Neutrophil (primary cell): ENCODE data around the gene HS3ST2.
"Not testable (repeated sequence)": the region's sequence is repeated elsewhere in the genome, so short reads cannot be mapped to it uniquely, and the experiment has no call there.

Source experiments
- H3K27ac ChIP-seq: fragments of 200-600 bp; sonication (generic); 2 replicates; pipeline ENCODE4 v1.5.1; 2016; ENCODE audit warnings: mild to moderate bottlenecking, moderate library complexity
- H3K27me3 ChIP-seq: fragments of 200-600 bp; sonication (generic); 2 replicates; pipeline ENCODE4 v1.6.0; 2016; ENCODE audit warnings: mild to moderate bottlenecking
- H3K36me3 ChIP-seq: fragments of 200-600 bp; sonication (generic); 2 replicates; pipeline ENCODE4 v1.5.1; 2017
- H3K4me1 ChIP-seq, 2 experiments: fragments of 200-600 bp in 1 of 2; sonication (generic) in 1 of 2; 1 replicate in 1 of 2; 2 replicates in 1 of 2; pipeline versions ENCODE4 v1.5.1 to v1.6.1; 2013 to 2016; ENCODE audit warnings: low read depth in 1 of 2, low read length in 1 of 2, mild to moderate bottlenecking in 1 of 2, moderate library complexity in 1 of 2; ENCODE audit not compliant: control insufficient read depth in 1 of 2, insufficient read depth in 1 of 2
- H3K4me3 ChIP-seq, 2 experiments: fragments of 200-600 bp in 1 of 2; sonication (generic) in 1 of 2; 1 replicate in 1 of 2; 2 replicates in 1 of 2; pipeline ENCODE4 v1.5.1; 2013 to 2016; ENCODE audit warnings: low read depth in 1 of 2, low read length in 1 of 2, mild to moderate bottlenecking in 1 of 2, moderate library complexity in 1 of 2
- H3K9me3 ChIP-seq: fragments of 200-600 bp; sonication (generic); 2 replicates; pipeline ENCODE4 v1.5.1; 2016
- CTCF ChIP-seq: fragments of 200-600 bp; sonication (generic); IDR thresholded peaks from 2 replicates; pipeline ENCODE4 v1.5.1; 2016; ENCODE audit warnings: antibody characterized with exemption

HS3ST2 gene

GRCh38 chr16:22888791-22889190 lies 74.8 kb downstream of the HS3ST2 start:
- Histone ChIP-seq H3K36me3 (no peaks in the 10 kb centered on the region), H3K27ac (no peak overlapping the region), H3K9me3 (no peaks in the 10 kb centered on the region), H3K4me3 (no peak overlapping the region), H3K4me1 (no peaks in the 10 kb centered on the region), H3K27me3 (peaks cover under 1% of the 10 kb centered on the region)
- no peak for TF ChIP-seq CTCF

- TF ChIP-seq CTCF = no peak
- Histone ChIP-seq H3K4me3 (no peak overlapping the region), H3K4me1 (no peaks in the 10 kb centered on the region), H3K36me3 (no peaks in the 10 kb centered on the region), H3K9me3 (no peaks in the 10 kb centered on the region), H3K27me3 (peaks cover 7% of the 10 kb centered on the region), H3K27ac (no peak overlapping the region)
Measured at GRCh38 chr16:22890976-22891375, 77.0 kb downstream of the HS3ST2 start.

DNA sequence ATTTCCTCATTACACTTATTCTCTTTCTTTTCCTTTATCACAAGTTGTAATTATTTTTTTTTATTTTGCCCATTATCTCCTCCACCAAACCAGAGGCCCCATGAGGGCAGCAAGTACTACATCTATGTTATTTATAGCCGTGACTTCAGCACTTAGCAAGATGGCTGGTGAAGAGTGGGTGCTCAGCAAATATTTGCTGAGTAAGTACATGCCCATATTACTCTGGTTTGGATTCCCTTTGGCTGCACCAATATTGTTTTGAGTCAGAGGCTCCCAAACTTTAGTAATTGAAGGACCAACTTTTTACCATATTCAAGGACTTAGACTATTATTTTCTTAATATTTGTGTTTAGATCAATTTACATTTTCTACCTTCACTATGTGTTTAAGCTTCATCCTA lies 83.2 kb downstream of the HS3ST2 start:
- Histone ChIP-seq H3K27ac (no peak overlapping the region), H3K36me3 (no peaks in the 10 kb centered on the region), H3K4me1 (no peaks in the 10 kb centered on the region), H3K4me3 (no peak overlapping the region), H3K9me3 (no peaks in the 10 kb centered on the region), H3K27me3 (peaks cover 50% of the 10 kb centered on the region)
- TF ChIP-seq CTCF = no peak

- no peaks in the 10 kb centered on the region for H3K36me3 ChIP-seq
- peaks cover 52% of the 10 kb centered on the region for H3K27me3 ChIP-seq
- TF ChIP-seq CTCF = no peak
Measured at GRCh38 chr16:22898131-22898530, 84.2 kb downstream of the HS3ST2 start.

DNA sequence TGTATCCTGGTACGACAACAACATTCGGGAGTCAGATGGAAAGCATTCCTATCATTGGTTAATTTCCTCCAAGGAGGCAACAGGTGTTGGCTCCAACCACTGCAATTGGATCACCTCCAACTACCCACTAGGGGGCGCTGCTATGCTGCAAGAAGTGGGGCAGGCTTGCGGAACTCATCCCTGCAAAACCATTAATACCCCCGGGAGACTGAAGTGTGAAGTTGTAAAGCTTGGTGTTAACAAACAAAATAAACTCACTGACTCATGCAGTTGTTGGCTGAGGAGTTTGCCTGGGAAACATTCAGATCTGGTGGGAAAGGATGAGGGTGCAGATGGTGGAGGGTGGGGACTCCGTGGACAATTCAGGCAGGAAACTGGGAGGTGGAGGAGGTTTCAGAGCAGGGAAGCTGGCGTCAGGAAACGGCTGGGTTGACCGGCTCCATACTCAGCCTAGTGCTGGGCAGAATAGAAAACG lies 84.9 kb downstream of the HS3ST2 start:
- Histone ChIP-seq H3K9me3 (no peaks in the 10 kb centered on the region), H3K27ac (no peak overlapping the region), H3K36me3 (no peaks in the 10 kb centered on the region), H3K4me3 (no peak overlapping the region), H3K27me3 (peaks cover 54% of the 10 kb centered on the region), H3K4me1 (no peaks in the 10 kb centered on the region)
- TF ChIP-seq CTCF = peak; percentile 55

More at GRCh38 chr16:22898131-22898530, 84.2 kb downstream of the HS3ST2 start:
- Histone ChIP-seq H3K4me3 (no peak overlapping the region), H3K4me1 (no peaks in the 10 kb centered on the region), H3K27ac (no peak overlapping the region), H3K9me3 (no peaks in the 10 kb centered on the region)

DNA sequence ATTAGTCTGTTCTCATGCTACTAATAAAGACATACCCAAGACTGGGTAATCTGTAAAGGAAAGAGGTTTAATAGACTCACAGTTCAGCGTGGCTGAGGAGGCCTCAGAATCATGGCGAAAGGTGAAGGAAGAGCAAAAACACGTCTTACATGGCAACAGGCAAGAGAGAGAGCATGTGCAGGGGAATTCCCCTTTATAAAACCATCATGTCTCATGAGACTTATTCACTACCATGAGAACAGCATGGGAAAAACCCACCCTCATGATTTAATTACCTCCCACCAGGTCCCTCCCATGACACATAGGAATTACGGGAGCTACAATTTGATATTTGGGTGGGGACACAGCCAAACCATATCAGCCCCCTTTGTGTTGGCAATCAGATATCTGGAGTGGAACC lies 85.6 kb downstream of the HS3ST2 start:
- H3K9me3 ChIP-seq, H3K4me3 ChIP-seq, H3K36me3 ChIP-seq, H3K27ac ChIP-seq, H3K4me1 ChIP-seq: not testable (repeated sequence)
- H3K27me3 ChIP-seq = peaks cover 51% of the 10 kb centered on the region
